Stimulated activated CD4-positive, alpha-beta T cell treated with anti-CD3 and anti-CD28 coated beads, Interleukin-2, amount 100 ng/mL, for 24 hours (primary cell): Measurements from ENCODE around the gene C9orf153.
"Not testable (repeated sequence)": the region's sequence is repeated elsewhere in the genome, so short reads cannot be mapped to it uniquely, and the experiment has no call there.

ENCODE experiments used
- DNase-seq, 2 donors: peaks; one replicate each; pipeline ENCODE4 v3.0.0-alpha.2; 2020

C9orf153 gene

DNA sequence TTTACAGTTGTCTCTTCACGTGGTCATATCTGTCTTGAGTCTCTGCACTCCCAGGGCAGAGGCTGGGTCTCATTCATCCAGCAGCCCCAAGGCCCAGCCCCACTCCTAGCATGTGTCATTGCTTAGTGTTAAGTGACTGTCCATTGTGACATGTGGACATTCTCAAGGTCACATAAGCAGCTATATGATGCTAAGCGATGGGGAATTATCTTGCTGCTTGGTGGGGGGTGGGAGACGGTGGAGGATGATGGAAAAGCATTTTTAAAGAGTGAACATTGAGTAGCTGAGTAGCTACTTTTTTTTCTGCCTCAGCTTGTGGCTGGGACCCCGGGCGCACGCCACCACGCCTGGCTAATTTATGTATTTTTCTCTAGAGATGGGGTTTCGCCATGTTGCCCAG lies at the start of gene C9orf153:
Gene C9orf153, minus strand, starts transcription at position 101 of the 400 bp plus-strand sequence. CDS start 30,054 bp downstream, outside the sequence.
- no peak for DNase-seq

DNA sequence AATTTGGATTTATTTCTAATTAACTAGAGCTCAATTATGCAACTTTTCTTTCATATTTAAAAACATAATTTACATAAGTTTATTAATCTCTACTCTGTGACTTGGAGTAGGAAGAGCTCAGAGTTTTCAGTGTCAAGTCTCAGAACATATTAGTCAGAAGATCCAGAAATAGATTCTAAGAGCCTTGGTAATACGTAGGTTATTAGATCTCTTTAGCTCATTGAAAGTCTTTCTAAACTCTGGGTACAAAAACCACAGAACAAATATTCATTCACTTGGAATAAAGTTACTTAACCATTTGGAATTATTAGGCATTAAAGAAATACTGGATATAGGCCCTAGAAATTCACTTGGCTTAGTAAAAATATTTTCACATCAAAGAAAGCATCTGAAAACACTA lies 49.2 kb upstream of the C9orf153 start:
- no peak for DNase-seq

DNA sequence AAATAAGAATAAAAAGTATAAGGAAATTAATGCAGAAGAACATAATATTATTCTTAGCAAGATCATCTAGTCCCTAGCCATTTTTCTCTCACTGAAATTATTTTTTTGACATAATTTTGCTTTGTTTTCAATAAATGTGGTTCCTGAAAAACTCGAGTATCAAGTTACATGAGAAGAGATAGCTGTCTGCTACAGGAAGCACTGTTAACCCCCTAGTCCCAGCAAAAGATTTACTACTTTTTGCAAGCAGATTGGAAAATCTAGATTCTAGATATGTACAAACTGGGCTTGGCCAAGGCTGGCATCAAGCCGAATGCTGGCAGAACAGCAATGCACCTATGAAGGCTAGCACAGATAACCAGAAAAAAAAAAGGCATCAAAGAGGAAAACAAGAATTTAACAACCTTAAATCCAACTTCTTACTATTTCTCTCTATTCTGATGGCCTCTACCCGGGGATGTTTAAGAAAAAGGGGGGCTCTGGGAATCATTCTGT lies 44.8 kb upstream of the C9orf153 start:
- no peak for DNase-seq

DNA sequence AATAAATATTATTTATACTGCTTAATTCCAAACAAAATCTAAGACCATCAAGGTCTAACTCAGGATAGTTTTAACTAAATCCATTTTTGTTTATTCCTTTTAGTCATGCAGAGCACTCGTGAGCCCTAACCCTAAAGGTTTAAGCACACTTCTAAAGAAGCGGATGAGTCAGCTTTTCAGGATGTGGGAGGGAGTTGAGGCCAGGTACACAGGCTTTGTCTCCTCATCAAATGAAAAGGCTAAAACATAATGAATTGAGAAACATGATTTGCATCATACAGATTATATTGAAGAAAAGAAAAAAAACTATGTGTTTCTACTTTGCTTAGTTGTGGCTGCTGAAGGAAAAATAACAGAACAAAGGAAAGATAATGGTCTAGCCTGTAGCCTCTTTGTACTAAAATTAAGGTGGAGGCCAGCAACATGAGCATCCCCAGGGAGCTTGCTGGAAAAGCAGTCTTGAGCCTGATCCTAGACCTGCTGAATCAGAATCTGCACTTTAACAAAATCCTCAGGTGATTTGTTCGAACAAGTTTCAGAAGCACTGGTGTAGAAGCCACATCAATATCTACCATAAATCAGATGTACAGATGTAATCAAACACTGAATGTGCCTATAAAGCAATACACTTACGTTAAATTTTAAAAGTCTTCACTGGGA lies 44.0 kb upstream of the C9orf153 start:
- peak; percentile 17 to 46 for DNase-seq

DNA sequence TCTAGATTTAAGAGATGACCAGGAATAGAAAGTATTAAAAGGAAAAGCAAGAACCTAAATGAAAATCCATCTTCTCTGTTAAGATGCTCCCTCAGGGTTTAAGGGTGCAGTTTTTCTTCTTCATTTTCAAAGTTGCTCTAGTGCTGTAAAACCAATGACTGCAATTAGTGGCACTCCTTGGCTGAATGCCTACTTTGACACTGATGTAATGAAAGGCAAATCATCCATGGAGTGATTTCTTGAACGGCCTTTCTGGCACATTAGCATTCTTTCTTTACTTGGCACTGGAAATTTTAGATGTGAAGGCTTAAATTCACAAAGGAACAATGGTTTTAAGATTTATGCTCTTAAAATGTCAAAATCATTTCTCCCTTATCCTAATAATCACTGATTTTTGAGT lies 42.2 kb upstream of the C9orf153 start:
- no peak for DNase-seq

DNA sequence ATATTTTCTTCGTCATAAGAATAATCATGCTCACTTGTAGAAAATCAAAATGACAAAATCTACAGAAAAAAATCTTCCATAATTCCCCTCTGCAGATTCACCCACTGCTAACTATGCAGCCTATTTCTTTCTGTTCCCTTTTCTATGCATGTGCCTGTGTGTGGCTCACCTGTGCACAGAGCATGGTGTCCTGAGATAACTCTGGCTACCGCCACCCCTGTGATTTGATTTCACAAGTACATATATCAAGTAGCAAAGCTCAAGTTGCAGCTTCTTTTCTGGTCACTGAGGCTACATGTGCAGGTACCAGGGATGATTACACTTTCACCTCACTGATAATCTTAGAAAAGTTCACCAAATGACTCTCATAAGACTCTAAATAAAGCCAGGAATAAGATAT lies 41.2 kb upstream of the C9orf153 start:
- DNase-seq: no peak

DNA sequence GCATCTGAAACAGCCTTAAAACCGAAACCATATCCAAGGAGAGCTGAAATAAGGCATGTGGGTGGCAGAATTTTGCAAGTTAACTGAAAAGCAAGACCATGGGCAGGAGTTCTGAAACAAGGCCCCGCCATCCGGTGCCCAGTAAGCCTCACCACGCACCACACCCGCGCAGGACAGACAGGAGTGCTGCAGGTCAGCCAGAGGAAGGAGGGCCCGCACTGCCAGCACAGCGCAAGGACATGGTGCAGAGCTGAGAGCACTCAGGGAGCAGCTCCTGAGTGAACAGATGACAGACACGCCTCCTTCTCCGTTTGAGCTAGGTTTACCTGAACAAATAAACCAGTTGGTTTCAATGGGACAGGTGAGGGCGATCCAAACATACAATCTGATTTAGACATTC lies 39.4 kb upstream of the C9orf153 start:
- no peak for DNase-seq

DNA sequence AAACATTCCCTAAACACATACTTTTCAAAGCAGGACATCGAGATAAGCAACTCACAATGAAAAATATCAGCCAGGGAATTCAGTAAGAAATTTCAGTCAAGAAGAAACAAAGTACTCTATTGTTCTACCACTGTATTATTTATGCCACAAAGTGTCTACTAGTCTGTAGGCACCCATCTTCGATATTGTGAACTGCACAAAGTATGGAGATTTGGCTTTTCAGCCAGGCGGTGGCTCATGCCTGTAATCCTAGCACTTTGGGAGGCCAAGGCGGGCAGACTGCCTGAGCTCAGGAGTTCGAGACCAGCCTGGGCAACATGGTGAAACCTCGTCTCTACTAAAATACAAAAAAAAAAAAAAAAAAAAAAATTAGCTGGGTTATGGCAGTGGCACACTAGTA lies 30.9 kb upstream of the C9orf153 start:
- not testable (repeated sequence) for DNase-seq

DNA sequence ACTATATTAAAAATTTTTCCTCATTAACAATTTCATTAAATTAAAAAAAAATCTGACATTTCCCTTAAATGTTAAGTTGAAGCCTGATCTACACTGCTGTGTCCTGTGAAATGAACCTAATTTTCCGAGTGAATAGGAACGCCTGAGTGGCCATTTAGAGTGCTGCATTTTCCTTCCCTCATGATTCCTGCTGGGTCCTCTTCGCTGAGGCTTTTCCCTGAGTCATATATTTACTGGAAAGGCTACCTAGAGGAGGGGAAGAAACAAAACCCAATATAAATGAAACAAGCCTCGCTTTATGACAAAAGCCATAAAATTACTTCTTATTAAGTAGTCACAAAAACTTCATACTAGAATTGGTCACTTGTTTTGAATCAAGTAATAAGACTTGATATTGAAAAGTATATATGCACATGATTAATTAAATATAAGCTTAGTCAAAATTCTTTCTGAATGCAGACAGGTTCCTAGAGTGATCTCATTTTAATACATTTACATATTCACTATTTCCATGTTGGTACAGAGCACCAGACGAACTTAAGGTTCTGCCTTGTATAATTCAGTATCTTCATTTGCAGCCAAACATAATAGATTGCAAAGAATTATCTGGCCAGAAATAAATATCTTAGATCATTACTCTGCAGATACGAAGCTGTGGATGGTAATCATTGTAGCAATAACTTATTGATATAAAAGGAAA lies 29.2 kb upstream of the C9orf153 start:
- DNase-seq: no peak

DNA sequence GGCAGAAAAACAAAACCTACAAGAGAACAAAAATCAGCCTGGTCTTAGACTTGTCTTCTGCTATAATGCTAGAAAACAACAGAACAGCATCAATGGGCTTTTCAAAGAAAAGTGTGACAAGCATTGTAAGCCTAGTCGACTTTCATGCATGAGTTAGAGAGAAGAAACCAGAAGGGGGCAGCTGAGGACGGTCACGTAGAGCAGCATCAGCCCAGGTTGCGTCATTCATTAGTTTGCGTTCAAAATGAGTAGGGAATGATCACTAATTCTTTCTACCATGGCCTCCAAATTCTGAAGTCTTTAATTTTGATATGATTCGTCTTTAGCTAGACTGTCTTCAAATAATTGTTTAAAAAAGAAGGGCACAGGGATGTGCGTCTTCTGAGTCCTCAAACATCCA lies 27.6 kb upstream of the C9orf153 start:
- DNase-seq: peak in 1 of 2 donors; percentile 20

DNA sequence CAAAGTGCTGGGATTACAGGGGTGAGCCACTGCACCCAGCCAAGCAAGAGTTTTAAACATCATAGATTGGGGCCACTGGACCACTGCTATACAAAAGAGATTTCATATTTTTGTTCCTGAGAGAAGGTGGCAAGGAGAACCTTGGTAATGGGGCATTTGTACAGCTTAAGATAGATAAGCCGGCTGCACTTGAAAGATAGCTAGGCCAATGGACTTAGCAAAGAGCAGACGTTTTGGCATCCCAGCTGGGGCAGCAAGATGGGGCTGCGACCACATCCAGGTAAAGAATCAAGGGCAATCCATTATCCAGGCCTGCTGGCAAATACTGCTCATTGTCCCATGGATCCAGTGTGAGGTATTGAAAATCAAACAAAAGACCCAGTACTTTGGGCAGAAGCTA lies 26.8 kb upstream of the C9orf153 start:
- no peak for DNase-seq

DNA sequence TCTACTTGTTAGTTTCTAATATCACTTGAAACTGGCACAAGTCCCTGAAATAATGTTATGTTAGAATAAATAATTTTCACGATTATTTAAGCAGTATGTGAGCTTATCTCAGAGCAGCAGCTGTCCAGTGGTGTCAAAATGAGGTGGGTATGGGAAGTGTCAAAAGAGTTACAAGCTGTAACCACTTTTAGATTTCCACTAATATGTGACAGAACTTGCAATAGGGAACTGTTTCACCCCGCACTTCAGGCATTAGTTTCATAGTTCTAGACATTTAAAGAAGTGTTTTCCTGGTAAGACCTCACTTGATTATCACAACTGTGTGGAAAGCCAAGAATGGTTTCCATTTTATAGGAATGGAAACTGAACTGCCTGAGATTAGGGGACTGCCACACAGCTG lies 25.8 kb upstream of the C9orf153 start:
- DNase-seq: no peak

DNA sequence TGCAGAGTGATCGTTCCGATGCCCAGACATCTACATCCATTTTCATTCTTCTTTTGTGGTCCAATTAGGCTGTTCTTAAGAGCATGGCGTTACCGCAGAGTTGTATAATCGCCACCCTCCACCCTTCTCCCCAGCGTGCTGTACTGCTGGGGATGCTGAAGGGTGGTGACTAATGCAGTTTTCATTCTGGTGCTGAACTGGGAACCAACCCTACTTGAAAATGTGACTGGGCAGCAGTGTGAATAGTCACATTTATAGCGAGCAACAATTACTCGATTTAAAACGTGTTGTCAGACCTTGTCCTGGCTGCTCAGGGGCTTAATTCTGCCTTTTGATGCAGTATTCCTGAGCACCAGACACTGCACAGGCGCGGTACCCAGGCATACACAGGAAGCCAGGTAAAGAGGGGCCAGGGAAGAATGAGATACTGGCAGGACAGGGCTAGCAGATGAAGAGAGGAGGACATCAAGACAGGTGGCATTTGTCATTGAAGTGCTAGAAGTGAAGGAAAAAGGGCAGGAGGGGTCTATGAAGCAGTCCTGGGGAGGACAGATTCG lies 23.6 kb upstream of the C9orf153 start:
- DNase-seq: no peak

DNA sequence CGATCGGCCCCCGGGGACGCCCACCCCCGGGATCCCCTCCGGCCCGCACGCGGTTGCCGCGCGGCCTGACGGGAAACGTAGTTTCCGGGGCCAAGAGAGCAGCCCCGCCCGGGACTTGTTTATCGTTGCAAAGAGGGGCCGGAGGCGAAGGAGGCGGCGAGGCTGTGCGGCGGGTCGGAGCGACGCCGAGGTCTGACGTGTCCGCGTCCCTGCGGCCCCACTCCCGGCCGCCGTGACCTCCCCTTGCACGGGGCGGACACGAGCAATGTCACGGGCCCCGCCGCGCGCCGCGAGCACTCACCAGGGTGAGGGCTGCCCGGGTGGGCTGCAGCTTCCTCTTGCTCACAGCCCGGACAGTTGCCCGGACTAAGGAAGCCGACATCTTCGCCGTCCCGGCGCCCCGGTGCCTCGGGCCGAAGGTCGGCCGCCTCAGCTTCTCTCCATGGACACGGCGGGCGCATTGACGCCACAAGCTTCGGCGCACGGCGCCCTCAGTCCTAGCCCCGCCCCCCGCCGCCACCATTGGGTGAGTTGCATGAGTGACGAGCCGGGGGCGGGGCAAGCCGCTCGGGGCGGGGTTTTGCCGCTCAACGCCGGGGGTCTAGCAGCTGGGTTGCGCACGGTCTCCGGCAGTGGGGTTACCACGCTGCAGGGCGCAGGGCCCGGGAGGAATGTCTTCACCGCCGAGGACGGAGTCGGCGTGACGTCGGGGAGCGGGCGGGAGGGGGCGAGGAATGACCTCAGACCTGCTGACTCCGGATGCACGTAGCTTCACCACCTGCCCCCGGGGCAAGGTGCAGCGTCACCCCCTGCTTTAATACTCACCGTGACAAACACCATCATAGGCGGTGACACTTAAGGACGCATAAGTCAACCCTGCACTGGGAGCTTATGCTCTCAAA lies 22.9 kb upstream of the C9orf153 start, which contains the start of gene ISCA1:
Gene ISCA1, minus strand, starts transcription at position 462 of the 902 bp plus-strand sequence. Its CDS starts 80 bp downstream, at position 382.
- peak; percentile 99 for DNase-seq

DNA sequence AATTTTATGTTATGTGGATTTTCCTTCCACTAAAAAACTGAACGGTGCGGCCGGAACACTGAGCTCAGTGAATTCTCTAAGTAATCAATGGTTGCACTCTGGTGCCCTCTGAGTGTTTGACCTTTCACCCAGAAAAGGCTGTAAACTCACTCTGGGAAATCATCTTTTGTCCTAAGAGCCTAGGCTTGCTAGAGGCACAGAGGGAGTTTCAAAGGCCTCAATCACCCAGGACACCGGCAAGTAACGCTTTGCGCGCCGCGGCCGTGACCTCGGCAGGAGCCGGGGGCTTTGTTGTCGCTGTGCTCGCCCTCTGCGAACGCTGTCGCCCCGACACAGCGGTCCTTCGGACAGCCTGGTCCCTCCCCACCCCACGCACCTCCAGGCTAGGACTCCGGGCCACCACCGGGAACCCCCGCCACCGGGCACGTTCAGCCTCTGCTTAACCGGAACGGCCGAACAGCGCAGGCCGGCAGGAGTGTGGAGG lies 22.2 kb upstream of the C9orf153 start:
- no peak for DNase-seq

DNA sequence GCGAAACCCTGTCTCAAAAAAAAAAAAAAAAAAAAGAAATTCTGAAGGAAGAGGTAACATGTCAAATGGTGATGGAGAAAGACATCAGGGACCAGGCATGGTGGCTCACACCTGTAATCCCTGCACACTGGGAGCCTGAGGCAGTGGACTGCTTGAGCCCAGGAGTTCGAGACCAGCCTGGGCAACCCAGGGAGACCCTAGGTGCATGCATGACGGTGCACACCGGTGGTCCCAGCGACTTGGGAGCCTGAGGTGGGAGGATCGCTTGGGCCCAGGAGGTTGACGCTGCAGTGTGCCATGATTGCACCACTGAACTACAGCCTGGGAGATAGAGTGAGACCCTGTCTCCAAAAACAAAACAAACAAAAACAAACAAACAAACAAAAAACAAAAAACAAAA lies 21.1 kb upstream of the C9orf153 start:
- DNase-seq: no peak

DNA sequence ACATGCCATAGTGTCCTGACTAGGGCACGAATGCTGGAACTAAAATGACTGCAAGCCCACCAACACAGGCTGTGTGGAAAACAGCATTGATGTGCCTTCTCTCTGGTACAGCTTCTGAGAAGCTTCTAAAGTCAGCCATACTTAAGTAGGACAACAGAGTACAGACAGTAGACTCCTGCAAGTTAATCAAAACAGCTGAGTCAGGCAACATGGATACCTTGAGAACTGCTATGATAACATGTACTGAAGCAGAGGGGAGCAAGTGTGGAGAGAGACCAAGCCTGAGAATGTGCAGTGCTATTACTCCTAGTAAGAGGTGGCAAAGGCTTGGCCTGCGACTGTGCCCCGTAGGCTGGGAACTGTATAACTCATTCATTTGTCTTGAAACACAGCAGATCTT lies 20.4 kb upstream of the C9orf153 start:
- no peak for DNase-seq

DNA sequence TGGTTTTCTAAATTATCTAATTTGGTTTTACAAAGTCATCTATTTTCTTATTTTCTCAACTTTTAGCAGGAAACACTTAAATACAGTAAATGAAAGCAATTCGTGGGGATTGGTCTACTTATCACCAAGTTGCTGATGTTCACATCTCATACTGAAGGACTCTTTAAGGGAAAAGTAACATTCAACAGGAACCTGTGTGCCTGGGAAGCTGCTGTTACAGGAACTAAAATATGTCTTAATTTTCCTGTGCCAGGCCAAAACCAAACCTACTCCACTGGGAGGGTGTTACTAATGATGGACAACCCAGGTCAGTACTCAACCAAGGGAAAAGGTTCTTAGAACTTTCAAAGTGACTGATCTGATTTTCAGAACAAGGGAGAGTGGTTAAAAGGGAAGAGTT lies 17.6 kb upstream of the C9orf153 start:
- no peak for DNase-seq

DNA sequence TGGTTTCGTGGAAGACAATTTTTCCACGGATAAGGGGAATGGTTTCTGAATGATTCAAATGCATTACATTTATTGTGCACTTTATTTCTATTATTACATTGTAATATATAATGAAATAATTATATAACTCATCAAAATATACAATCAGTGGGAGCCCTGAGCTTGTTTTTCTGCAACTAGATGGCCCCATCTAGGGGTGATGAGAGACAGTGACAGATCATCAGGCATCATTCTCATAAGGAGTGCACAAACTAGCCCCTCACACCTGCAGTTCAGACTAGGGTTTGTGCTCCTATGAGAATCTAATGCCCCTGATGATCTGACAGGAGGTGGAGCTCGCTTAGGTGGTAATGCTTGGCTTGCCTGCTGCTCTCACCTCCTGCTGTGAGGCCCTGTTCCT lies 16.5 kb upstream of the C9orf153 start:
- DNase-seq: no peak

DNA sequence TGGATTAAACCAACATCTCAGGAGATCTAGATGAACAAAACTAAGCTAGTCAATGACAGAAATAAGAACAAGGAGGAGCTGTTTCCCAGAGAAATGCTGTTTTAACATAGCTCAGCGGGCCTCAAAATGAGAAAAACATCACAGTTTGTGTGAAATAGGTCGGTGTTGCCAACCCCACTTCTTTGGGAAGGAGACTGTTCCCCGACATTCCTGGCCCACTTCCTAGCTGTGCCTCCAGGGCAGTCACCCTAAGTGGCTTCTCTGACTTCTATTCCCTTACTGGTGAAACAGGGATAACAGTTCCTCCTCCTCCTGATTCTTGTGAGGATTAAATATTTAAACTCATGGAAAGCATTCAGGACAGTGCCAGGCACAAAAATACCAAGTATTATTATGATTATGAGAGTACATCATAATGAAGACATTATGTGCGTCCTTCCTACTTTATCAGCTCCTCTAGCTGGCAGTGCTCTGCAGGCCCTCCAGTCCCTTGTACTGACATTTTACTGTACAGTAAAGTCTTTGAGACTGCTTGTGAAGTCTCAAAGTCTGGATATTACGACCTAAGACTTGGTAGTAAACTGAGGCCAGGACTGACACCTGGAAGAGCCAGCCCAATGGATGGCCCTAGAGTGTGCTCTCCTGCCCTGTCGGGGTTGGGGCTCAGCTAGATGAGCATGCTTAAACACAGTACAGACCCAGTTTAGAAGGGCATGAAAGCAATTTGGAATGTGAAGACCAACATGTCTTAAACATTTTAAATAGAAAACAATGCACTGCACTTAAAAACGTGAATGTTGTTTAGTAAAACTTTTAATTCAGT lies 15.6 kb upstream of the C9orf153 start:
- no peak for DNase-seq

DNA sequence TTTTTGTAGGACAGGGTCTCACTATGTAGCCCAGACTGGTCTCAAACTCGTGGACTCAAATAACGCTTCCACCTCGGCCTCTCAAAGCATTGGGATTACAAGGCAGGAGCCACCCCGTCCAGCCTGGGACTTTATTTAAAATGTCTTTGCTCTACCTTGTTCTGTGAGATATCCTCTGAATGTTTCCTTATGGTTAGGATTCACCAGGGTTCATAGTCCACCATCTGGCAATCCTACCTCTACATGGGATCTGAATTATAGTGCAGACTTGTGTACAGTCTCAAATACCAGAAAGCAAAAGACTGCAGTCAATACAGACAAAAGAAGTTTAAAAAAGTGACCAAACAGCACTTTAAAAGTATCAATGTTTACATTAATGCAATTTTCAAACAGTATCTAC lies 12.8 kb upstream of the C9orf153 start:
- no peak for DNase-seq

DNA sequence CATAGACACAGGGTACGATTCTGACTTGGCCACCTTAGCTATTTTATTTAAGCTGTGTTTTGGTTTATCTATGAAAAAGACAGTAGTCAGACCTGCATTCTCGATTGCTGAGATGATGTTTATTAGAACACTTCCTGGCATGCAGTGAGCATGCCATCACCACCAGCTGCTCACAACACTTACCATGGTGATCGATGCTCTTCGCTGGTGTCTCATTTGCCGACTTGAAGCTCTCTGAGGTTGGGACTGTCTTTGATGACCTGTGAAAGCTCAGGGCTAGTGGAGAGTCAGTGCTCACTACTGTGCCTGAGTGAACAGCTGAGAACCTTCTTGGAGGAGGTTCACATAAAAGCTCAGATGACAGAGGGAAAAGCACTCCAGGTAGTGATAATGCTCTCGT lies 4.4 kb upstream of the C9orf153 start:
- DNase-seq: no peak
